ENCODE results near the gene PCGF3. TPM values are rescaled to one million over a fixed set of nuclear protein-coding genes. Genes with fewer than 3 reads are reported as not detected.
A peak's percentile ranks its signal among the peaks of the same experiment; 100 is the strongest.
"Not testable (repeated sequence)": the region's sequence is repeated elsewhere in the genome, so short reads cannot be mapped to it uniquely, and the experiment has no call there.

PCGF3 gene
- total RNA-seq, 1 donor from 2014 or later = 31.0 TPM

DNA sequence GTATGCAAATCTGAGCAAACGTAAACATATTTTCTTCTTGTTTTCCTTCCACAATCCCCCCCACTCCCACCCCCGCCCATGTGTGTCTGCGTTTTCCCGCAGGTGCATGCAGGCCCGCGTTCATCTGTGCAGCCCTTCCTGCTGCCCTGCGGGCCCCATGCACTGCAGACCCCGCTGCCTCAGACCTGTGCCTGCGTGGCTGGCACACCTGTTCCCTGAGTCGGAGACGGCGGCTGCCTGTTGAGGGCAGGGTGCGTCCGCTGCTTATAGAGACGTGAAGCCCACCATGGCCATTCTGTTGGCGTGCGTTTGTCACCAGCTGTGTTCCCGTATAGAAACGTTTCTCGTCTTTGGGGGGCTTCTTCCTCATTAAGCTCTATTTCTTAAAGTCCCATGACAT is 51.5 kb downstream of the PCGF3 start:
- Mint-ChIP-seq H3K27me3 (ENCODE audit: insufficient read depth) (no peaks in the 10 kb centered on the region), H3K4me1 (ENCODE audit: low read depth) (no peaks in the 10 kb centered on the region), H3K4me3 (no peak overlapping the region), H3K36me3 (ENCODE audit: low read depth) (peaks cover 17% of the 10 kb centered on the region), H3K9me3 (no peaks in the 10 kb centered on the region), H3K27ac (no peak overlapping the region)
- DNase-seq (ENCODE audit: low spot score) = no peak
- intact Hi-C loops (cut with micrococcal nuclease) = no loop called here

DNA sequence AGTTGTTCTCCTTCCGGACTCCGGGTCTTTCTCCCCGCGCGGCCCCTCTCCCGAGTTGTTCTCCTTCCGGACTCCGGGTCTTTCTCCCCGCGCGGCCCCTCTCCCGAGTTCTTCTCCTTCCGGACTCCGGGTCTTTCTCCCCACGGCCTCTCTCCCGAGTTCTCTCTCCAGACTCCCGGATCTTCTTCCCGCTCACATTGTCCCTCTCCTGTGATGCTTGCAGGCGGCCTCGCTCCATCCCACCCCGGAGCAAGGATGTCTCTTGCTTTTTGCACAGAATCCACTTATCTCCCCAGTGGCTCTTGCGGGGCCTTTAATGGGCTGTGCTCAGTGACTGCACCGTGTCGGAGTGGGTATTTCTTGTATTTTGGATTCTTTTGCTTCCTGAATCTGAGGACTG is 54.2 kb downstream of the PCGF3 start:
- intact Hi-C loops (cut with micrococcal nuclease); DNase-seq (ENCODE audit: low spot score); H3K27me3 Mint-ChIP-seq (ENCODE audit: insufficient read depth); H3K9me3 Mint-ChIP-seq; H3K4me3 Mint-ChIP-seq; H3K4me1 Mint-ChIP-seq (ENCODE audit: low read depth): not testable (repeated sequence)
- Mint-ChIP-seq H3K36me3 (ENCODE audit: low read depth) (peaks cover 19% of the 10 kb centered on the region), H3K27ac (peak overlapping the region; percentile 9)

- H3K36me3 Mint-ChIP-seq (ENCODE audit: low read depth) = peaks cover 19% of the 10 kb centered on the region
- H3K4me1 Mint-ChIP-seq (ENCODE audit: low read depth) = peaks cover 4% of the 10 kb centered on the region
- no peak for DNase-seq (ENCODE audit: low spot score)
- intact Hi-C loops (cut with micrococcal nuclease) = no loop called here
- H3K4me3 Mint-ChIP-seq = no peak overlapping the region
- no peak overlapping the region for H3K27ac Mint-ChIP-seq
- no peaks in the 10 kb centered on the region for H3K27me3 Mint-ChIP-seq (ENCODE audit: insufficient read depth)
- H3K9me3 Mint-ChIP-seq = no peaks in the 10 kb centered on the region
Observed at GRCh38 chr4:760616-761015, 55.0 kb downstream of the PCGF3 start.

- Mint-ChIP-seq H3K4me1 (ENCODE audit: low read depth) (peaks cover 4% of the 10 kb centered on the region), H3K27me3 (ENCODE audit: insufficient read depth) (no peaks in the 10 kb centered on the region), H3K36me3 (ENCODE audit: low read depth) (peaks cover 19% of the 10 kb centered on the region), H3K9me3 (no peaks in the 10 kb centered on the region), H3K27ac (no peak overlapping the region), H3K4me3 (no peak overlapping the region)
- intact Hi-C loops (cut with micrococcal nuclease) = no loop called here
- DNase-seq (ENCODE audit: low spot score) = no peak
Observed at GRCh38 chr4:761086-761485, 55.5 kb downstream of the PCGF3 start.

DNA sequence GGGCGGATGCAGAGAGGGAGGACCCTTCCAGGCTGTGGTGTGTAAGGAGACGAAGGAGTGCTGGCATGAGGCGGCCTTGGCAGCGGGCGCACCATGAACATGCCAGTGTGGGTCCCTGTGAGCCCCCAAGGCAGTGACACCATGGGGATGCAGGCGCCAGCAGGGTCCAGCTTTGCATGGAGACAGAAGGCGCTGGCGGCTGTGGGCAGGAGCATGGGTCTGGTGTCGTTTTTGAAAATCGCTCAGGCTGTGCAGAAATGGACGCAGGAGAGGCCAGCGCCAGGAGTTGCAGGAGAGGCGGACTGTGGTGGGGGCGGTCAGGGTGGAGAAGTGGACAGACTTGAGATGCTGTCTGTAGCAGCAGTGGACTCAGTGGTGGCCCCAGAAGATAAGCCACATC is 56.1 kb downstream of the PCGF3 start:
- H3K27me3 Mint-ChIP-seq (ENCODE audit: insufficient read depth) = no peaks in the 10 kb centered on the region
- intact Hi-C loops (cut with micrococcal nuclease) = no loop called here
- no peak overlapping the region for H3K4me3 Mint-ChIP-seq
- H3K36me3 Mint-ChIP-seq (ENCODE audit: low read depth) = peaks cover 21% of the 10 kb centered on the region
- H3K4me1 Mint-ChIP-seq (ENCODE audit: low read depth) = peaks cover 4% of the 10 kb centered on the region
- no peaks in the 10 kb centered on the region for H3K9me3 Mint-ChIP-seq
- H3K27ac Mint-ChIP-seq = no peak overlapping the region
- no peak for DNase-seq (ENCODE audit: low spot score)

DNA sequence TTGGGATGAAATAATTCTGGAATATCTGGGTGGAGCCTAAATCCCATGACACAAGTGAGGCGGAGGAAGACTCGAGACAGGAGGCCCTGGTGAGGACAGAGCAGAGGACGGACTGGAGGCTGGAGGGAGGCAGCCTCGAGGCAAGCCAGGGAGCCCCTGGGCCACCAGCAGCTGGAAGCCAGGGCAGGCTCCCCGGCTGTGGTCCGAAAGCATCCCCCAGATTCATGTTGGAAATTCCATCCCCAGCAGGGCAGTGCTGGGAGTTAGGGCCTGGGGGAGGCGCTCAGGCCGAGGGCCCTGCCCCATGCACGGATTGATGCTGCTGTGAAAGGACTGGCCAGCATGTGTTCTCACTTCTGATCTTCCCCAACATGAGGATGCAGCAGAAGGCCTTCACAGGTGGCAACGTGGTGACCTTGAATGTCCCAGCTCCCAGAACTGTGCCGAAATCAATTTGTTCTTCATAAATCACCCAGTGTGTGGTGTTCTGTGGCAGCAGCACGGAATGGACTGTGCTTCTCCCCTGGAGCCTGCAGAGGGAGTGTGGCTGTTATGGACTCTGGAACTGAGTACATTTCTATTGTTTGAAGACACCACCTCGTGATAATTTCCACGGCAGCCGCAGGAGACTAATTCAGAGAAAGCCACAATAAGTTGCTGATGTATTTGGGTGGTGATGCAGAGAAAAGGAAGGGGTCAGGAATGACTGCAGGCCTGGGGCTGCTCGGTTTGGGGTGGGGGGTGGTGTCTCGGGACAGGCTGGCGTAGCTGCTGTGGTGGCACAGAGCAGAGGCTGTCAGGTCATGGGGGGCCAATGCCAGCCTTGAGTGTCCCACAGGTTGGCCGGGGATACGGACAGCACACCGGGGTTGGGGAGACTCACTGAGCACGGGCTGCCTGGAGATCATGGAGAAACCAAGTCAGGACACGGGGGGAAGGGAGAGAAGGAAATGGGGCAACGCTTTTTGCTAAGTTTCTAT is 56.9 kb downstream of the PCGF3 start:
- intact Hi-C loops (cut with micrococcal nuclease) = no loop called here
- no peaks in the 10 kb centered on the region for H3K27me3 Mint-ChIP-seq (ENCODE audit: insufficient read depth)
- no peaks in the 10 kb centered on the region for H3K9me3 Mint-ChIP-seq
- peaks cover 23% of the 10 kb centered on the region for H3K36me3 Mint-ChIP-seq (ENCODE audit: low read depth)
- H3K4me3 Mint-ChIP-seq = no peak overlapping the region
- peaks cover 4% of the 10 kb centered on the region for H3K4me1 Mint-ChIP-seq (ENCODE audit: low read depth)
- DNase-seq (ENCODE audit: low spot score) = no peak
- no peak overlapping the region for H3K27ac Mint-ChIP-seq

GRCh38 chr4:763191-763810 is 57.7 kb downstream of the PCGF3 start:
- Mint-ChIP-seq H3K4me1 (ENCODE audit: low read depth) (peaks cover 4% of the 10 kb centered on the region), H3K36me3 (ENCODE audit: low read depth) (peaks cover 26% of the 10 kb centered on the region), H3K9me3 (no peaks in the 10 kb centered on the region), H3K4me3 (no peak overlapping the region), H3K27me3 (ENCODE audit: insufficient read depth) (no peaks in the 10 kb centered on the region), H3K27ac (no peak overlapping the region)
- intact Hi-C loops (cut with micrococcal nuclease) = no loop called here
- DNase-seq (ENCODE audit: low spot score) = no peak

GRCh38 chr4:763922-764321 is 58.3 kb downstream of the PCGF3 start:
- Mint-ChIP-seq H3K27ac (no peak overlapping the region), H3K9me3 (no peaks in the 10 kb centered on the region), H3K27me3 (ENCODE audit: insufficient read depth) (no peaks in the 10 kb centered on the region), H3K36me3 (ENCODE audit: low read depth) (peaks cover 26% of the 10 kb centered on the region), H3K4me3 (no peak overlapping the region), H3K4me1 (ENCODE audit: low read depth) (peaks cover 4% of the 10 kb centered on the region)
- intact Hi-C loops (cut with micrococcal nuclease) = no loop called here
- no peak for DNase-seq (ENCODE audit: low spot score)

DNA sequence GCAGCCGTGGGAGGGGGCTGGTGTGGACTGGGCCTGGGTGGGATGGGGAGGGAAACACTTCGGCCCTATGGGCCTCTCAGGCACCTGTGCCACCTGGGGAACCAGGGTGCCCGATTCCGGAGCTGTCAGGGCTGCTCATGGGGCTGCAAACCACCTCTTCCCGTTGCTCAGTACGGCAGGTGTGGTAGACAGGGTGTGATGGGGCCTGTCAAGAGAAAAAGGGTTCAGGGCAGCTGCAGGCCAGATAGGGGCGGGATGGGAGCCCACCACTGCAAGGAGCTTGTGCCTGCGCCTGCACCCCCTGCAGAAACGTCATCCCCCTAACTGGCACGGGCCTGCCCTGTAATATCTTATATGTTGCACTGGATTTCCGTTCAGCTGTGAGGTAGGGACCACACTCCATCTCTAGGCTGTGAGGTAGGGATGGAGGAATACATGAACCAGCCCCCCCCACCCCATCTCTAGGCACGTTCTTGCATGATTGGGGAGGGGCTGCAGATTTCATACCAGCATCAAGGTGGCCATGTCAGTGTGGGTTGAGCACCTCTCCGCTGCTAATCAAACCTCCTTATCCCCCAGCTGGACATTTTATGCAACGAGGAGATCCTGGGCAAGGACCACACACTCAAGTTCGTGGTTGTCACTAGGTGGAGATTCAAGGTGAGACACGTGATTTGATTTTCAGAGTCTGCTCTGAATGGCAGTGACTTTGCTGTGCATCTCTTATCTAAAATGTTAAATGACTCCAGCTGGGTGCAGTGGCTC is 59.0 kb downstream of the PCGF3 start:
- no peak overlapping the region for H3K27ac Mint-ChIP-seq
- DNase-seq (ENCODE audit: low spot score) = no peak
- peaks cover 29% of the 10 kb centered on the region for H3K36me3 Mint-ChIP-seq (ENCODE audit: low read depth)
- intact Hi-C loops (cut with micrococcal nuclease) = no loop called here
- H3K4me1 Mint-ChIP-seq (ENCODE audit: low read depth) = peaks cover 4% of the 10 kb centered on the region
- H3K4me3 Mint-ChIP-seq = no peak overlapping the region
- H3K27me3 Mint-ChIP-seq (ENCODE audit: insufficient read depth) = no peaks in the 10 kb centered on the region
- H3K9me3 Mint-ChIP-seq = no peaks in the 10 kb centered on the region

- no peak overlapping the region for H3K27ac Mint-ChIP-seq
- peaks cover 32% of the 10 kb centered on the region for H3K36me3 Mint-ChIP-seq (ENCODE audit: low read depth)
- H3K4me1 Mint-ChIP-seq (ENCODE audit: low read depth) = peaks cover 4% of the 10 kb centered on the region
- H3K4me3 Mint-ChIP-seq = no peak overlapping the region
- DNase-seq (ENCODE audit: low spot score) = no peak
- no peaks in the 10 kb centered on the region for H3K9me3 Mint-ChIP-seq
- no peaks in the 10 kb centered on the region for H3K27me3 Mint-ChIP-seq (ENCODE audit: insufficient read depth)
- intact Hi-C loops (cut with micrococcal nuclease) = no loop called here
Observed at GRCh38 chr4:766152-766515, 60.5 kb downstream of the PCGF3 start.

- H3K36me3 Mint-ChIP-seq (ENCODE audit: low read depth) = peaks cover 28% of the 10 kb centered on the region
Observed at GRCh38 chr4:766559-767283, 61.1 kb downstream of the PCGF3 start.

DNA sequence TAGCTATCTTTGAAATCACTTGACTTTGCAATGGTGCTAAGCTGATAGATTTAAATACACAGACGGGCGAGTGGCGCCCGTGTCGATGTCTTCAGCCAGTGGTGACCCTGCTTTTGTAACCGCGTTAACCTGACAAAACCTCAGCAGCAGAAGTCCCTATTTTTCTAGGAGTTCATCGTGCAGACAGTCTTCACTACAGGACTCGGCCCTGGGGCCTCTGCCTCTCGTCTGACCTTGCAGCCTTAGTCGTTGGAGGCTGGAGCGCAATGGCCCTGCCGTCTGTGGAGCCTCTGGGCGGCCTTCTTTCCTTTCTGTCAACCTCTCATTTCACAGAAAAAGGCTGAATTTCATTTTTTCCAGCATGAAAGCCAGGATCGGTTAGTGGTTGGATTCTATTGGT is 62.4 kb downstream of the PCGF3 start:
- DNase-seq (ENCODE audit: low spot score) = no peak
- peaks cover 24% of the 10 kb centered on the region for H3K36me3 Mint-ChIP-seq (ENCODE audit: low read depth)
- H3K27me3 Mint-ChIP-seq (ENCODE audit: insufficient read depth) = no peaks in the 10 kb centered on the region
- H3K4me3 Mint-ChIP-seq = no peak overlapping the region
- no peaks in the 10 kb centered on the region for H3K9me3 Mint-ChIP-seq
- intact Hi-C loops (cut with micrococcal nuclease) = no loop called here
- H3K4me1 Mint-ChIP-seq (ENCODE audit: low read depth) = peaks cover 4% of the 10 kb centered on the region
- no peak overlapping the region for H3K27ac Mint-ChIP-seq

More at GRCh38 chr4:766559-767283, 61.1 kb downstream of the PCGF3 start:
- Mint-ChIP-seq H3K4me1 (ENCODE audit: low read depth) (peaks cover 4% of the 10 kb centered on the region), H3K4me3 (no peak overlapping the region), H3K27me3 (ENCODE audit: insufficient read depth) (no peaks in the 10 kb centered on the region), H3K9me3 (no peaks in the 10 kb centered on the region), H3K27ac (no peak overlapping the region)
- no peak for DNase-seq (ENCODE audit: low spot score)
- intact Hi-C loops (cut with micrococcal nuclease) = no loop called here
